ENCODE data around the gene TAL1.
"Not testable (repeated sequence)": the region's sequence is repeated elsewhere in the genome, so short reads cannot be mapped to it uniquely, and the experiment has no call there.

DNA sequence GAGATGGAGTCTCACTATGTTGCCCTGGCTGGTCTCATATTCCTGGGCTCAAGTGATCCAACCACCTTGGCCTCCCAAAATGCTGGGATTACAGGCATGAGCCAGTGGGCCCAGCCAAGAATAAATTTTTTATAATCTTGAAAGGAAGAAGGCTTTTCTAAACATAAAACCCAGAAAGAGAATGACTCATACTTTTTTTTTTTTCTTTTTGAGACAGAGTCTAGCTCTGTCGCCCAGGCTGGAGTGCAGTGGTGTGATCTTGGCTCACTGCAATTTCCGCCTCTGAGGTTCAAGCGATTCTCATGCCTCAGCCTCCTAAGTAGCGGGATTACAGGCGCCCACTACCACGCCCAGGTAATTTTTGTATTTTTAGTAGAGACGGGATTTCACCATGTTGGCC is 43.8 kb upstream of the TAL1 start:
- TF ChIP-seq, protein P1, sequence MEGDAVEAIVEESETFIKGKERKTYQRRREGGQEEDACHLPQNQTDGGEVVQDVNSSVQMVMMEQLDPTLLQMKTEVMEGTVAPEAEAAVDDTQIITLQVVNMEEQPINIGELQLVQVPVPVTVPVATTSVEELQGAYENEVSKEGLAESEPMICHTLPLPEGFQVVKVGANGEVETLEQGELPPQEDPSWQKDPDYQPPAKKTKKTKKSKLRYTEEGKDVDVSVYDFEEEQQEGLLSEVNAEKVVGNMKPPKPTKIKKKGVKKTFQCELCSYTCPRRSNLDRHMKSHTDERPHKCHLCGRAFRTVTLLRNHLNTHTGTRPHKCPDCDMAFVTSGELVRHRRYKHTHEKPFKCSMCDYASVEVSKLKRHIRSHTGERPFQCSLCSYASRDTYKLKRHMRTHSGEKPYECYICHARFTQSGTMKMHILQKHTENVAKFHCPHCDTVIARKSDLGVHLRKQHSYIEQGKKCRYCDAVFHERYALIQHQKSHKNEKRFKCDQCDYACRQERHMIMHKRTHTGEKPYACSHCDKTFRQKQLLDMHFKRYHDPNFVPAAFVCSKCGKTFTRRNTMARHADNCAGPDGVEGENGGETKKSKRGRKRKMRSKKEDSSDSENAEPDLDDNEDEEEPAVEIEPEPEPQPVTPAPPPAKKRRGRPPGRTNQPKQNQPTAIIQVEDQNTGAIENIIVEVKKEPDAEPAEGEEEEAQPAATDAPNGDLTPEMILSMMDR (IDR thresholded peaks at IDR 0.05), result not testable (repeated sequence)
- not testable (repeated sequence) for TF ChIP-seq EP300 (IDR thresholded peaks at IDR 0.05)

Measured in tibial nerve (tissue), 4 donors.